H1 (cell line): ENCODE data around the gene RDM1.

Source experiments
- CTCF ChIP-seq, 3 experiments: IDR thresholded peaks; 1 replicate in 2 of 3; 2 replicates in 1 of 3; pipeline versions ENCODE4 v1.5.1 to v1.6.1; 2011; ENCODE audit warnings: low read length in 3 of 3, mild to moderate bottlenecking in 3 of 3, inconsistent platforms in 2 of 3, low read depth in 1 of 3, moderate library complexity in 1 of 3; ENCODE audit not compliant: insufficient read depth in 1 of 3; ENCODE audit errors: control extremely low read depth in 1 of 3
- POLR2A ChIP-seq, 2 experiments: IDR thresholded peaks; 1 replicate in 1 of 2; 2 replicates in 1 of 2; pipeline ENCODE4 v1.6.1; 2011; ENCODE audit warnings: low read depth in 2 of 2, low read length in 2 of 2, mild to moderate bottlenecking in 2 of 2; ENCODE audit errors: control extremely low read depth in 1 of 2
- RFX5 ChIP-seq: IDR thresholded peaks from 2 replicates; pipeline ENCODE4 v1.6.1; 2011; ENCODE audit warnings: low read depth, low read length, improper control_type of control experiment, borderline replicate concordance
- ZNF274 ChIP-seq: IDR thresholded peaks from 2 replicates; pipeline ENCODE4 v1.7.0; 2012; ENCODE audit warnings: low read length, borderline replicate concordance; ENCODE audit errors: extremely low read depth
- TF ChIP-seq, protein P1 (sequence below): IDR thresholded peaks from 2 replicates; pipeline ENCODE4 v1.6.1; 2012; ENCODE audit warnings: inconsistent platforms

GRCh38 chr17:35877345-35878029, 53.1 kb downstream of the RDM1 start:
- TF ChIP-seq CTCF (IDR thresholded peaks at IDR 0.05; ENCODE audit: control extremely low read depth in 1 of 3, insufficient read depth in 1 of 3, low read depth in 1 of 3, low read length in 3 of 3) (no peak), POLR2A (IDR thresholded peaks at IDR 0.05; ENCODE audit: control extremely low read depth in 1 of 2, low read depth in 2 of 2, low read length in 2 of 2) (no peak), ZNF274 (no peak), RFX5 (no peak)
- TF ChIP-seq, protein P1, sequence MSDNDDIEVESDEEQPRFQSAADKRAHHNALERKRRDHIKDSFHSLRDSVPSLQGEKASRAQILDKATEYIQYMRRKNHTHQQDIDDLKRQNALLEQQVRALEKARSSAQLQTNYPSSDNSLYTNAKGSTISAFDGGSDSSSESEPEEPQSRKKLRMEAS, result no peak
